HG03558 (cell line): ENCODE results near the gene RASSF1.
A peak's percentile ranks its signal among the peaks of the same experiment; 100 is the strongest.
"Not testable (repeated sequence)": the region's sequence is repeated elsewhere in the genome, so short reads cannot be mapped to it uniquely, and the experiment has no call there.

ENCODE experiments used
- ATAC-seq: cut with Tn5 transposase; IDR thresholded peaks from one replicate; pipeline ENCODE4 v1.9.1; 2021; ENCODE audit warnings: moderate number of reproducible peaks; ENCODE audit not compliant: unreplicated experiment; ENCODE audit errors: extremely low read depth

RASSF1 gene

DNA sequence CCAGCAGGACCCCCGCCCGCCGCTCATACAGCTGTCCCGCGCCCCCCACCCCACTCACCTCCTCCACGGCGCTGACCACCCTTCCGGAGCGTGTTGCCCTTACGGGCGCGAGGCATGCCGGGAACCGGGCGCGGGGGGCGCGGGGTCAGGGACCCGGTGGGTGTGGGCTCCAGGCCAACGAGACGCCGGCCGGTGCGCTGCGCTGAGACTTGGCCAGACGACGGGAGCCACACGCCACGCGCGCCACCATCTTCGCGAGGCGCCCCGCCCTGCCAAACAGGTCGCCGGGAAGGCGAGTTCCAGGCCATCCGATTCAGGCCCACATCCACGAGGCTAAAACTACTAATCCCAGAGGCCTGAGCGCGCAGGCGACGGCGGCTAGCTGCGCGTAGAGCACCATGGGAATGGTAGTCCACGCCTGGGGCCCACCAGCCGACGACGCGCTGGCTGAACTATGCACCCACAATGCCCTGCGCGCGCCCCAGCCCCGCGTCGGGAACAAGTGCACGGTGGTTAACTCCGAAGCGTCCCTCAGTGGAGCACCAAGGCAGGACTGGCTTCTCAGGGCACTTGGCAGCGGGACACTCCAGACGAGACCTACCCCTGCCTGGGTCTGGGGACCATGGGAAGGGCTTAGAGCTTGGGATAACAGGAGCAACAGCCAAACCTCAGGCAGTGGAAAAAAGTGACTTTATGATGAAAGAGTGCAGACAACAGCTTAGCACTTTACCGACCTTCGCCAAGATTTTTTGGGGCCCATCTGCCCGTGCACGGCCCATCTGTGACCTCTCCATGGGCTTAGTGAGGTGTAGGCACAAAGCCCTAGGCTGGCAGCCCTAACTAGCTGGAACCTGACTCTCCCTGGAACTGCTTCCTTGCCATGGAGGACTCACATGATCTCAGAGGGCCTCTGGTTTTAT is 48.2 kb downstream of the RASSF1 start, which contains the start of gene IFRD2:
Gene IFRD2 (minus strand): TSS at position 271 of the 920 bp plus-strand sequence. CDS start 155 bp downstream, at position 116.
- peak; percentile 89 for ATAC-seq

DNA sequence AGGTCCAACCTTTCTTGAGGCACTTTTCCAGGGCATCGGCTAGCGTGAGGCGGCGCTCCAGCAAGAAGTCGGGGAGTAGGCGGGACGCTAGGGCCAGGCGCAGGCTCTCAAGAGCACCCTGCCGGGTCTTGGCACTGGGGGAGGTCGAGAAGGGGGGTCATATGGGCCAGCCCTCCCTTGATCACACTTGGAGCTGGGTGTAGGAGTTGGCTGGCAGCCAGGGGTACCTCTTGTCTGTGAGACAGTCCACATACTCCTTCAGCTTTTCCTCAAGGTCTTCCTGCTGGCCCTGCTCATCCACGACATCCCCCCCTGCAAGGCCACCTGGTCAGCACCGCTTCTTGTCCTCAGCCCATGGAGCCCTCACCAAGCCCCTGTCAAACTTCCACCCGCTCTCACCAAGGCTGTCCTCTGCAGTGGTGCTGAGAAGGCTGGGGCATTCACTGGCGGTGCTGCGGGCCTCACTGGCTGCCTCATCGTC is 50.4 kb downstream of the RASSF1 start:
- ATAC-seq = no peak

DNA sequence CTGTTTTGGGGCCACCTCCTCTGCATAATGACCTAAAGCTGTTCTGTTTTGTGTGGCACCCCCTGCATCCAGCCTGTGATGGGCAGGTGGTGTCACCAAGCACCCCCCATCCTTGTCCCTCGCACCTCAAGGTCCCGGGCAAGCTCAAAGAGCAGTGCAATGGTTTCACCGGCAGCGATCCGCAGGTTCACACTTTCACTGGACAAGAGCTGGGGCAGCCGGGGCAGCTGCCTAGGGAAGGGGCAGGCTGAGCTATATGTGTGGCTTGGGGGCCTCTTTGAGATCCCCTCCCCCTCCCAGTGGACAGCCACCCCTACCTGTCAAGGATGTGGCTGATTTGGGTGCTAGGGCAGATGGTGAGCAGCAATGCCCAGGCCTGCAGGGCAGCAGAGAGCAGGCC is 51.5 kb downstream of the RASSF1 start:
- ATAC-seq = no peak

DNA sequence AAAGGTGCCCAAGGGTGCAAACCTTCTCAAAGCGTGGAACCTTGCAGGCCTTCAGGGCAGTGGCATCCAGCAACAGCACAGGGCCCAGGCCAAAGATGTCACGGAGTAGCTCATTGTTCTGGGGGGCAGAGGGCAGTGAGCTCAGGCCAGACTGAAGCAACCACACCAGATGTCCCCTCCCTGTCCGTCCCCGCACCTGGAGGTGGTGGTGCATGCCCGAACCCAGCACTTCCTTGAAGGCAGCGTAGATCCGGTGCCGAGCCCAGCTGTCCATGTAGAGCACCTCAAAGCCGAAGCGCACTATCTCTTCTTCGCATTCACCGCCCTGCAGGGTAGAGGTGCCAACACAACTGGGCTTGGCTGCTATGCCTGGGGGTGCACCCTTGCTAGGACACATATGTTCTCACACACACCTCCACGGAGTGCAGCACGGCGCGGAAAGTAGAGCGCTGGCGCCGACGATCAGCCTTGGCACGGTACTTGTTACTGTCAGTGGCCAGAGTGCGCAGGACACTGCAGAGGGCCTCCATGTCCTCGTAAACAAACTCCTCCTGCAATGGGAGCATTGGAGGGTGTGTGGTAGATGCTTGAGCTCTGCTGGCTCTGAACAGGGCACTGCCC is 52.1 kb downstream of the RASSF1 start:
- no peak for ATAC-seq

DNA sequence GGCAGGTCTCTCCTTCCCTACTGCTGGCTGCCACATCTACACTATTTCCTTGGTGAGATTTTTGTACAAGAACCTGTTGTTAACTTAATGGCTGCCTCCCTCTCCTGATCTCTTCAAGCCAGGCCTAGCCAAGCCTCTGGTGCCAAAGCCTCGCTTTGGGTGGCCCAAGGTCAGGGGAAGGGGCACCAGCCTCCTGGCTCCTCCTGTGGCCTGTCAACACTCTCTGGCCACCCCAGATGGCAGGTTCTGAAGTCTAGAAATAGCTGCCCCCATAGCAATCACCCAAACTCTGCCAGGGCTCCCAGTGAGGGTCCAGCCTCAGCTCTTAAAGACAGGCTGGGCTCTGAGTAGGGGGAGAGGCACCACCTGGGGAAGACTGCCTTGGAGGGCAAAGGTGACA is 53.4 kb downstream of the RASSF1 start:
- no peak for ATAC-seq

DNA sequence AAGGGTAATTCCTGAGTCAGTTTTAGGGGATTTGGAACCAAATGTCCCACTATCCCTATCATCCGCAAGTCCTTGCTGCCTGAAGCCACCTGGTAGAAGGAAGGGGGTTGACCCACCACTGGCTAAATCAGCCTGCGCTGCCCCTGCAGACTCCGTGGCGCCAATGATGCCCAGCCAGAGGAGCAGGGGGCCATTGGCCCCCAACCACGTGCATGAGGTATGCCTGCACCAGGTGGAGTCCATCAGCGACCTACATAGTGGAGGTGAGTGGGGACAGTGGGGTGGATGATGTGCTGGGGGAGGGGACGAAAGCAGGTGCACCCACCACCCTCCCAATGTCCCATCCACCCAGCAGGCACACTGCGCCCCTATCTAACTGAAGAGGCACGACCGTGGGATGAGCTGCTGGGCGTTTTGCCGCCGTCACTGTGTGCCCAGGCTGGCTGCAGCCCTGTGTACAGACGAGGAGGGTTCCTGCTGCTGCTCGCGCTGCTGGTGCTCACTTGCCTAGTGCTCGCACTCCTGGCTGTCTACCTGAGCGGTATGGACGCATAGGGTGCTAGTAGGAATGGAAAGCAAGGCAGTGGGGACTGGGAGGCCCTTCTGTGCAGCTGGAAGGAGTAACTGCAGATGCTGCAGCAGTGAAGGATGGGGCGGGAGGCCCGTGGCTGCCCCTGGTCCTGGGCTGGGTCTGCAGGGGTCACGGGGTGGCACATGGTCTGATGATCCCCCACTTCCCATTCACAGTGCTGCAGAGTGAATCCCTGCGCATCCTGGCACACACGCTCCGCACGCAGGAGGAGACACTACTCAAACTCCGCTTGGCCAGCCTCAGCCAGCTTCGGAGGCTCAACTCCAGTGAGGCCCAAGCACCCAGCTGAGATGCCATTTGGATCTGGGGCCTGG is 54.1 kb downstream of the RASSF1 start:
- no peak for ATAC-seq

DNA sequence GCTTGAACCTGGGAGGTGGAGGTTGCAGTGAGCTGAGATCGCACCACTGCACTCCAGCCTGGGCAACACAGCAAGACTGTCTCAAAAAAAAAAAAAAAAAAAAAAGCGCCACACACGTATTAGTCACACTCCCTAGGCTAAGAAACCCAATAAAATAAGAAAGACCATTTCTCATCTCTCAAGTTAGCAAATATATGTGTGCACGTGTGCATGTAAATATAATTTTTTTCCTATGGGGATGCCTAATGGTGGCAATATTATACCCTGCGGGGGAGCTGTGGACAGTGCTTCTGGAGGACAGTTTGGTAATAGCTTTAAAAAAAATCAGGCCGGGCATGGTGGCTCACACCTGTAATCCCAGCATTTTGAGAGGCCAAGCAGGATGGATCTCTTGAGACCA is 56.5 kb downstream of the RASSF1 start:
- not testable (repeated sequence) for ATAC-seq
